ENCODE measurements around the gene KCNIP4. TPM values are rescaled to one million over a fixed set of nuclear protein-coding genes. Genes with fewer than 3 reads are reported as not detected.

The KCNIP4 gene
- total RNA-seq = not detected in 2 replicates

DNA sequence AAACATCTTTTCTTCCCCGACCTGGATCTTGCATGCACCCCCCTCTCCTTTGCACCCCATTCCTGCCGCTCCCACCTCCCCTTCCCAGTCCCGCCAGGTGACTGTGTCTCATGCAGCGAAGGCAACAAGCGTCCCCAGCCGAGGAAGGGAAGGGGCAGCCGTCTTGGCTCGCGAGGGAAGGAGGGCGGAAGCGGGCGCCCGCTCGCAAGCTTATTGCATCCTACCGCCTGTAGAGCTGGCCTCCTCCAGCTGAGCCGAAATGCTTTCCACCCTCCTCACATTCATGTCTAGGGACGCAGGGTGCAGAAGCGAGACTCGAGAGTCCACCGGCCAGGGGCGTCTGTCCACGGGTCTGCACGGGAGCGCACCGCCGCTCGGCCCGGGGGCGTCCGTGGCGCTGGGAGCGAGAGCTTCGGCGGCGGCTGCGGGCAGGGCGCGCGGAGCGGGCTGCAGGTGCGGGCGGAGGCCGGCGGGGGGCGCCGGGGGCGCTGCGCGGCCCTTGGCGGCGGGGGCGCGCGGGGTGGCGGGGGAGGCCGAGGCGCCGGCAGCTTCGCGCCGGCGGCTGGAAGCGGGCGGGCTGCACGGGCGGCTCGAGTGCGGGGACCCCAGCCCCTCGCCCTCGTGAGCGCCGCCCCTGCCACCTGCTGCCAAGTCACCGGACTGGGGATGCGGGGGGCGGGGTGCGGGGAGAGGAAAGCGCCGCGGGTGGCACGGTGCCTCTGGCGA is at the start of gene KCNIP4:
TSS of gene KCNIP4 (minus strand) at position 426 of the 726 bp plus-strand sequence.

GRCh38 chr4:20700007-20700761 is 1248.4 kb downstream of the KCNIP4 start, which contains the start of gene PACRGL:
PACRGL (plus strand) TSS chr4:20700458; CDS start chr4:20704482, 4,024 bp downstream.

